GM19238 (cell line): ENCODE data around the gene PRADC1.

Experiments used
- DNase-seq: peaks from one replicate; pipeline ENCODE4 v3.0.0; 2011; ENCODE audit warnings: low spot score; ENCODE audit not compliant: insufficient read length

PRADC1 gene

DNA sequence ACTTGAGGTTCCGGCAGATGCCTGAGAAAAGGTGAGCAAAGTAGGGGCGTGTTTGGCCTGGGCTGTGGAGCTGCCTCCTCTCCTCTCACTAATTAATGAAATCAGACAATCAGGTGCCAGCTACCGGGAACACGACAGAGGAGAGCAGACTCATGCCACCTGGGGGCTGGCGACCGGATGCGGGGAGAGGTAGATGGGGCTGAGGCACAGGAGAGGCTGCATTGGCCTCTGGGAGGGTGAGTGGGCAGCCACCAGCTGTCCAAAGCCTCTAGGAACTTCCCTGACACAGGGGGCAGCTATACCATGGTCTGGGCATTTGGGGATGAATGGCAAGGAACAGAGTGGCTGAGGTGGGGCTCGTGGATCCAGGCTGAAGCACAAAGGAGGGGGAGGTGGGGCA is 26.2 kb upstream of the PRADC1 start:
- DNase-seq: no peak

GRCh38 chr2:73258913-73259215 is 25.8 kb upstream of the PRADC1 start:
- no peak for DNase-seq

- DNase-seq: no peak
Observed at GRCh38 chr2:73258186-73258912, 25.3 kb upstream of the PRADC1 start.

DNA sequence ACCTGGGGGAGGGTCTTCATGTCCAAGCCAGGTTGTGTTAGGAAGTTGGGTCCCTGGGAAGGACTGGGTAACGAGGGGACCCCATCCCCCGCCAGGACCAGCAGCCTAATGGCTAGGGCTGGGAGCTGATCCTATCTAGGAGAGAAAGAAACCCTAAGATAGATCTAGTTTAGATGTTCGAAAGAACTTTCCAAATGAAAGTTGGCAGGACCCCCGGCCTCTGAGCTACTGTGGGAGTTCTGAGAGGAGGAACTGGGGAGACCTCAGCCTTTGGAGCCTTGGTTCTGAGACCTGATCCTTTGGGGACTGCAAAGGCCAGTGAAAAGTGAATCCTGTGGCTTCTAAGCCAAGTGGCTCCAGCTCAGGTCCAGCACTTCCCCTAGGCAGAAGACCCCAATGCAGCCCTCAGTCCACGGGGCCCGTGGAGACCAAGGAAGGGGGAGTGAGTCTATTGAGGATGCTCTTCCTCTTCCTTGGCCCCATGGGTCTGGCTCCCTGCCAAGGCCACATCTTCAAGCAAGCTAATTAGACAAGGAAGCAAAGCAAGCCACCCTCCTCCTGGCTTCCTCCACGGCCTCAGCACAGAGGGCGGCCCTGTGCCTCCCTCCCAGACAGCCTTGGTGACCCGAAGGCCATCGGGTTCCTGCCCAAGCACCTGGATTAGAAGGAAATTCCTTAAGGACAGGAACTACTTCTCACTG is 24.5 kb upstream of the PRADC1 start:
- no peak for DNase-seq

DNA sequence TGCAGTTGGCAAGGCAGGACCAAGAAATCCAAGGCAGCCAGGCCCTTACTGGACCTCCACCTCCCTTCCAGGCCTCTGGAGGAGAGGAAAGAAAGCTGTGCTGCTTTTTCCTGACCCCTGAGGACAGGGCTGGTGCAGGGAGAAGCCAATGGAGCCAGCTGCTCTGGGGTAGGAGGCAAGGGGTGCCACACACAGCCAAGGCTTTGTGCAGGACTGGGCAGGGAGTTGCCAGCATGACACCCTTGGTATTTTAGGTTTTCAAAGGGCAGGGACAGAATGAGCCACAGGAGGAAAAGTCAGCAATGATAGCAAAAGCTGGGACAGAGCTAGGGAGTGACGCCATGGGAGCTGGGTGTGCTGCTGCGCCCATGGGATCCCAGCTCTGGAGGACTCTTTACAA is 24.0 kb upstream of the PRADC1 start:
- DNase-seq: no peak

DNA sequence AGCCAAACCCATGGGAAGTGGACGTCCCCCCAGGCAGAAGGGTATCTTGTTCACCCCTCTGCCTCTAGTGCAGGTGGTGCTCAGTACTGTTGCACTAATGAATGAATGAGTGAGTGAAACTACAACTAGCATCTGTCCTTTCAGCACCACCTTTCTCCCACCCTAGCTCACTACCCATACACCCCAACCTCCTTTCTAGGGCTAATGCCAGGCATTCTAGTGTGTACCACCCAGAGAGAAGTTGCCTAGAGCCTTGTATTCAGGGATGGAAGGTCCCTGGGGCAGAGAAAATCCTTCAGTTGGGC is 23.5 kb upstream of the PRADC1 start:
- DNase-seq: no peak

DNA sequence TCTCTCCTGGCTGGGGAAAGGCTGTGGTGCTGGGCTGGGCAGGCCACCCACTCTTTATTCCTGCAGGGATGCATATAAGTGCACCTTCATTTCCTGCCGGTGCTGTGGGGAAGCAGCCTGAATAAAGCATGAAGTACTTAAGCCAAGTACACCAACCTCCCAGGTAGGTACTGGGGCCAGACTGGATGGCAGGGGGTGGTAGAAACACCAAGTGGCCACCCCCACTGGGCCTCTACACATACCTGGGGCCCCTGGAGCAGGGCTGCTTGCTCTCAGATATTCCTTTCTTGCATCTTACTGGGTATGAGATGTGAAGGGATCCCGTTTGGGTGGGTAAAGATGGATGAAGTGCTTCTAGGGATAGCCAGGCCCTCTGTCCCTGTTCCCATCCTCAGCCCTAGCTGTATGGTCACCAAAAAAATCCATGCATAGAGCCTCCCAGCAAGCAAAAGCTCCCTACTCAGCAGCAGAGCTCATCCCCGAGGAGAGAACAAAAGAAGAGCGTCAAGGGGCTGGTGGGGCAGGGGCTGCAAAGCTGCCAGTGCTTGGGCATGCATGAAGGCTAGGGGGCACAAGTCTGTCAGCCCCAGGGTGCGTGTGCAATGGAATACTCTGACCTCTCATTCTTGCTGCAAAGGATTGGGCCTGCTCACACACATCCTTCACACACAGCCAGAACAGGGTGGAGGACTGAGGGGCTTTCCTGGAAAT is 23.0 kb upstream of the PRADC1 start:
- no peak for DNase-seq

DNA sequence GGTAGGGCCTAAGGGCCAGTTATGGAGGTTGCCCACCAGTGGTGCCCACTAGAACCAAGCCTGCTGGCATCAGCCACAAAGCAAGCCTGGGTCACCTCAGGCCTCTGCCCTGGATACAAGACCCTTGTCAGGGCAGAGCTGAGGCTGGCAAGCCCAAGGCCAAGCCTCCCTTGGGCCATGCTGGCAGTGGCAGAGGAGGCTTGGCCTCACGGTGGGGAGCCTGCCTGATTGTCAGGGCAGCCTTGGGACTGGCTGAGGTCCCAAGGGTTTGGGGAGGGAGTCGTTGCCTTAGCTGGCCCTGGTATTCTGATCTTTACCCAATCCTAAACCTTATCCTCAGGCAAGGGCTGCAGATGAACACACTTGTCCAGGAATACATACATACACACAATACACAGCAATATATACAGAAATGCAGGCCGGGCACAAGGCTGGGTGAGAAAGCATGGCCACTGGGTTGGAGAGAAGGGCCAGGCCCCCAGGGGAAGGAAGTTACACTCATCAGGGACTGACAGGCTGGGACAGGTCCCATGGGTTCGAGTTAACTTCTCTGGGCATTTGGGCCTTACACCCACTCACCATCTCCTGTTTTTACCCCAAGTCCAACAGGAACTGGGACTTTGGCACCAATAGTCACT is 22.1 kb upstream of the PRADC1 start:
- DNase-seq: no peak

- no peak for DNase-seq
Observed at GRCh38 chr2:73254343-73255006, 21.4 kb upstream of the PRADC1 start.

- DNase-seq: no peak
Observed at GRCh38 chr2:73253901-73254300, 20.9 kb upstream of the PRADC1 start.

GRCh38 chr2:73253400-73253799 is 20.4 kb upstream of the PRADC1 start:
- no peak for DNase-seq

GRCh38 chr2:73252238-73253027 is 19.4 kb upstream of the PRADC1 start:
- no peak for DNase-seq

GRCh38 chr2:73250872-73251846 is 18.1 kb upstream of the PRADC1 start:
- no peak for DNase-seq

DNA sequence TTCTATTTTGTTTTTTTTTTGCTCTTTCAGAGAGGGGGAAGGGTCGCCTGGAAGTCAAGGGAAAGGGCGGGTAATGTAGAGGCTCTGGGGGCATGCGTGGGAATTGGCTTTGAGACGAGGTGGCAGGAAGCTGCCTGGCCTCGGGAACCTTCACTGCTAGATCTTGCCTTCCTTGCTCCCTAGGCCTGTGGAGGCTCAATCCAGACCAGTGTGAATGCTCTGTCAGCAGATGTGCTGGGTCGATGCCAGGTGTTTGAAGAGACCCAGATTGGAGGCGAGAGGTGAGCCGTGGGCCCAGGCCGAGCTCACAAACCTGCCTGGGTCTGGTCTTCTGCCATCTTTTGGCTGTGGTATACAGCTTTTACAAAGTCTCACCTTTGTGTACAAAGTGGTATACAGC is 16.6 kb upstream of the PRADC1 start:
- no peak for DNase-seq

- no peak for DNase-seq
Observed at GRCh38 chr2:73246850-73247249, 13.8 kb upstream of the PRADC1 start.

DNA sequence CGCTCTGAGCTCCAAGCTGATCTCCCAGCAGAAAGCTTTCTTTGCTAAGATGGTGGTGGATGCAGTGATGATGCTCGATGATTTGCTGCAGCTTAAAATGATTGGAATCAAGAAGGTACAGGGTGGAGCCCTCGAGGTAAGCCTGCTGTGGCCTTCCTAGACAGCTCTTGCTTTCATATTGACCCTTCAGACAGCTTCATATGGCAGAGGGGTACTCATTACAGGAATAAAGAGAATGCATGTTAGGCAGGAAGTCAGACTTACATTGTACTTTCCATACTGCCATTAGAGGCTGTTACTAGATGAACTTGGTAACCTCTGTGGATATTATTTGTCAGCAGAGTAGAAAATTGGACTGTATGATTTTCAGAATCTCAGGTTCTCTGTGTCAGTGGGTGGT is 11.5 kb upstream of the PRADC1 start:
- DNase-seq: no peak

- DNase-seq: no peak
Observed at GRCh38 chr2:73243884-73244570, 11.0 kb upstream of the PRADC1 start.

- no peak for DNase-seq
Observed at GRCh38 chr2:73239776-73240175, 6.7 kb upstream of the PRADC1 start.

GRCh38 chr2:73238976-73239375 is 5.9 kb upstream of the PRADC1 start:
- DNase-seq: no peak
